ENCODE measurements around the gene AZGP1.

GRCh38 chr7:100013328-100013676 lies 37.5 kb upstream of the AZGP1 start:
- TF ChIP-seq CTCF (IDR thresholded peaks at IDR 0.05) (no peak), POLR2A (IDR thresholded peaks at IDR 0.05) (no peak)
